CD14-positive monocyte (primary cell): ENCODE data around the gene BCR. TPM values are rescaled to one million over a fixed set of nuclear protein-coding genes. Genes with fewer than 3 reads are reported as not detected.
A peak's percentile ranks its signal among the peaks of the same experiment; 100 is the strongest.

ENCODE experiments used
- DNase-seq, 3 donors: peaks; one replicate each; pipeline ENCODE4 v3.0.0-alpha.2; 2011 to 2022
- H2AFZ ChIP-seq: 2 replicates; pipeline ENCODE4 v1.6.0; 2012; ENCODE audit warnings: mild to moderate bottlenecking, low read depth, low read length, inconsistent platforms; ENCODE audit not compliant: insufficient read depth, poor library complexity, severe bottlenecking
- H3K27ac ChIP-seq, 2 donors: 1 replicate in 1 of 2; 2 replicates in 1 of 2; pipeline ENCODE4 v1.5.1; 2012 to 2013; ENCODE audit warnings: low read length in 2 of 2, control low read depth in 1 of 2, inconsistent platforms in 1 of 2, low read depth in 1 of 2, mild to moderate bottlenecking in 1 of 2
- H3K27me3 ChIP-seq, 2 donors: one replicate each; pipeline versions ENCODE4 v1.6.0 to v1.6.1; 2011 to 2013; ENCODE audit warnings: low read length in 2 of 2; ENCODE audit not compliant: control insufficient read depth in 2 of 2, insufficient read depth in 2 of 2
- H3K36me3 ChIP-seq, 2 donors: replicated peaks in 1 of 2; 1 replicate in 1 of 2; 2 replicates in 1 of 2; pipeline versions ENCODE4 v1.5.1 to v1.6.1; 2012 to 2013; ENCODE audit warnings: low read length in 2 of 2, control low read depth in 1 of 2, inconsistent platforms in 1 of 2, mild to moderate bottlenecking in 1 of 2; ENCODE audit not compliant: insufficient read depth in 2 of 2, control insufficient read depth in 1 of 2
- H3K4me1 ChIP-seq, 2 donors: 1 replicate in 1 of 2; 2 replicates in 1 of 2; pipeline versions ENCODE4 v1.5.1 to v1.6.1; 2012 to 2013; ENCODE audit warnings: low read length in 2 of 2, control low read depth in 1 of 2, inconsistent platforms in 1 of 2, mild to moderate bottlenecking in 1 of 2, moderate library complexity in 1 of 2; ENCODE audit not compliant: insufficient read depth in 2 of 2, control insufficient read depth in 1 of 2
- H3K4me2 ChIP-seq: replicated peaks from 2 replicates; pipeline ENCODE3; 2012; ENCODE audit warnings: low read length, moderate library complexity, mild to moderate bottlenecking; ENCODE audit not compliant: poor library complexity, severe bottlenecking; ENCODE audit errors: extremely low read depth
- H3K4me3 ChIP-seq, 3 experiments: fragments of 200-600 bp in 1 of 3; sonication (generic) in 1 of 3; replicated peaks in 1 of 3; 1 replicate in 2 of 3; 2 replicates in 1 of 3; pipeline ENCODE4 v1.5.1; 2011 to 2013; ENCODE audit warnings: low read length in 3 of 3, mild to moderate bottlenecking in 3 of 3, control low read depth in 2 of 3, low read depth in 2 of 3, inconsistent platforms in 1 of 3, moderate library complexity in 1 of 3
- H3K79me2 ChIP-seq: 2 replicates; pipeline ENCODE4 v1.6.0; 2012; ENCODE audit warnings: mild to moderate bottlenecking, control low read depth, inconsistent platforms, low read length, moderate library complexity; ENCODE audit not compliant: insufficient read depth
- H3K9ac ChIP-seq: 2 replicates; pipeline ENCODE4 v1.6.0; 2017; ENCODE audit warnings: low read length, mild to moderate bottlenecking; ENCODE audit not compliant: insufficient read depth, poor library complexity, severe bottlenecking
- H3K9me3 ChIP-seq, 2 donors: replicated peaks in 1 of 2; 1 replicate in 1 of 2; 2 replicates in 1 of 2; pipeline versions ENCODE4 v1.5.1 to v1.6.1; 2012 to 2013; ENCODE audit warnings: low read length in 2 of 2, control low read depth in 1 of 2; ENCODE audit not compliant: control insufficient read depth in 1 of 2, insufficient read depth in 1 of 2
- H4K20me1 ChIP-seq: 2 replicates; pipeline ENCODE4 v1.6.0; 2012; ENCODE audit warnings: mild to moderate bottlenecking, low read length, control low read depth, moderate library complexity; ENCODE audit not compliant: insufficient read depth
- H3K27ac Mint-ChIP-seq, 7 donors: one replicate each; pipeline ENCODE4 v1.8.0; 2020; ENCODE audit warnings: mild to moderate bottlenecking in 7 of 7, mixed read lengths in 7 of 7, moderate library complexity in 6 of 7, inconsistent platforms in 2 of 7
- H3K27me3 Mint-ChIP-seq, 3 donors: one replicate each; pipeline ENCODE4 v1.8.0; 2021 to 2022; ENCODE audit warnings: low read depth in 3 of 3, mild to moderate bottlenecking in 3 of 3, mixed read lengths in 3 of 3, moderate library complexity in 3 of 3, inconsistent platforms in 1 of 3
- H3K36me3 Mint-ChIP-seq, 2 donors: one replicate each; pipeline ENCODE4 v1.8.0; 2020; ENCODE audit warnings: mixed read lengths in 2 of 2, inconsistent platforms in 1 of 2, mild to moderate bottlenecking in 1 of 2
- H3K4me1 Mint-ChIP-seq: one replicate; pipeline ENCODE4 v1.8.0; 2020; ENCODE audit warnings: mild to moderate bottlenecking, mixed read lengths
- H3K4me3 Mint-ChIP-seq, 2 donors: one replicate each; pipeline ENCODE4 v1.8.0; 2020; ENCODE audit warnings: mild to moderate bottlenecking in 2 of 2, mixed read lengths in 2 of 2, moderate library complexity in 1 of 2
- H3K9me3 Mint-ChIP-seq, 7 donors: one replicate each; pipeline ENCODE4 v1.8.0; 2020 to 2022; ENCODE audit warnings: mixed read lengths in 7 of 7, mild to moderate bottlenecking in 6 of 7, moderate library complexity in 6 of 7, inconsistent platforms in 2 of 7
- WGBS: methylation state at CpG from one replicate; pipeline ENCODE4 v1.1.5; 2013; ENCODE audit warnings: missing lambda C conversion rate; ENCODE audit not compliant: insufficient coverage; 5-methylcytosine and 5-hydroxymethylcytosine counted together
- intact Hi-C, 2 donors: fragments of 100-400 bp; cut with micrococcal nuclease; formaldehyde crosslinking; loops; one replicate each; pipeline versions ENCODE4 v1.15.0 to v1.15.1; 2023
- polyA plus RNA-seq, 3 donors: library from polyadenylated mRNA; depleted of rRNA in 1 of 3; unstranded in 2 of 3; stranded (reverse) in 1 of 3; fragments of 300-500 nt in 2 of 3; fragments of >200 nt in 1 of 3; fragmentation: Illumina TruSeq in 2 of 3; gene quantifications; 1 replicate in 2 of 3; 2 replicates in 1 of 3; pipeline ENCODE4 v1.2.3, GENCODE V29; 2012 to 2021
- TF ChIP-seq, protein P1 (sequence below): fragments of 200-600 bp; IDR thresholded peaks from one replicate; pipeline ENCODE4 v1.8.0; 2022; ENCODE audit warnings: antibody characterized with exemption, mild to moderate bottlenecking

The BCR gene
- polyA plus RNA-seq, 3 donors: 0.97 to 20.9 (median 0.97) TPM

- Mint-ChIP-seq H3K27me3 (peaks cover 0 to 2% (median 0%) of the 10 kb centered on the region in 3 donors), H3K4me1 (peaks cover 17% of the 10 kb centered on the region), H3K36me3 (peaks cover 40 to 65% of the 10 kb centered on the region in 2 donors), H3K27ac (peak overlapping the region in 2 of 7 donors; percentile 15 to 33), H3K4me3 (no peak overlapping the region), H3K9me3 (no peaks in the 10 kb centered on the region)
- no peak overlapping the region for H2AFZ ChIP-seq
- WGBS: 92% methylated on average over 3 of the region's 4 CpGs
- peaks cover 98% of the 10 kb centered on the region for H3K79me2 ChIP-seq
- H3K27me3 ChIP-seq: no peaks in the 10 kb centered on the region
- TF ChIP-seq, protein P1, sequence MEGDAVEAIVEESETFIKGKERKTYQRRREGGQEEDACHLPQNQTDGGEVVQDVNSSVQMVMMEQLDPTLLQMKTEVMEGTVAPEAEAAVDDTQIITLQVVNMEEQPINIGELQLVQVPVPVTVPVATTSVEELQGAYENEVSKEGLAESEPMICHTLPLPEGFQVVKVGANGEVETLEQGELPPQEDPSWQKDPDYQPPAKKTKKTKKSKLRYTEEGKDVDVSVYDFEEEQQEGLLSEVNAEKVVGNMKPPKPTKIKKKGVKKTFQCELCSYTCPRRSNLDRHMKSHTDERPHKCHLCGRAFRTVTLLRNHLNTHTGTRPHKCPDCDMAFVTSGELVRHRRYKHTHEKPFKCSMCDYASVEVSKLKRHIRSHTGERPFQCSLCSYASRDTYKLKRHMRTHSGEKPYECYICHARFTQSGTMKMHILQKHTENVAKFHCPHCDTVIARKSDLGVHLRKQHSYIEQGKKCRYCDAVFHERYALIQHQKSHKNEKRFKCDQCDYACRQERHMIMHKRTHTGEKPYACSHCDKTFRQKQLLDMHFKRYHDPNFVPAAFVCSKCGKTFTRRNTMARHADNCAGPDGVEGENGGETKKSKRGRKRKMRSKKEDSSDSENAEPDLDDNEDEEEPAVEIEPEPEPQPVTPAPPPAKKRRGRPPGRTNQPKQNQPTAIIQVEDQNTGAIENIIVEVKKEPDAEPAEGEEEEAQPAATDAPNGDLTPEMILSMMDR: no peak
- no peak overlapping the region for H3K4me3 ChIP-seq
- H3K36me3 ChIP-seq: peaks cover 12 to 52% of the 10 kb centered on the region in 2 donors
- DNase-seq: no peak
- peaks cover 3% of the 10 kb centered on the region in 2 donors for H3K4me1 ChIP-seq
- H3K27ac ChIP-seq: no peak overlapping the region
- H3K4me2 ChIP-seq: no peak overlapping the region
- intact Hi-C loops: no loop called here
- H3K9me3 ChIP-seq: no peaks in the 10 kb centered on the region
- H3K9ac ChIP-seq: no peak overlapping the region
- peaks cover 60% of the 10 kb centered on the region for H4K20me1 ChIP-seq
These were observed 12.2 kb downstream of the BCR start for GRCh38 chr22:23192558-23192957.

DNA sequence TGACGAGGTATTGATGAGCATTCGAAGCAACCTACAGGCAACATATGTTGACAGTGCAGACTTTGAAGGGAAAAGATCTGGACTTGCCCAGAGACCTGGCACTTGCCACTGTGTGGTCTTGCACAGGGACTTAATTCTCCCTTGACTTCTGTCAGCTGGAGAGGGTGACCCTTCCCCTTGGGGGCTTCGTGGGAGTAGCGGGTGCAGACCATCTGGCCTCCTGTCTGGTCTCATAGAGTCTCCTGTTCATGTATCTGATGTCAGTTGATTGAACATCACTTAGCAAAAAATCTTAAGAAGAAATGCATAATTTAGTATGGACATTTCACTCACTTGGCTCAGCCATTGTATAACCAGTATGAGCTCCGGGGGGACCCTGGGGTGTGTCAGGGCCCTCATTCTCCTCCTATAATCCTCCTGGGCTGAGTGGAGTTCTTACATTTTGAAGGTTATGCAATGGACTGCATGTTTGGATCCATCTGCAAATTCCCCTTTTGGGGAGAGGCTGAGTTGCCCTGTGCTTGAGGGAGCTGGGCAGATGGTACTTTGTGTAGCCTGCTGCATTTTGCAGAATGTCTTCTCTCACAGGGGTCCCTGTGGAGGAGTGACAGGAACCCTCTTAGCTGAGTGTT, 13.0 kb downstream of the BCR start:
- Histone ChIP-seq H3K27me3 (no peaks in the 10 kb centered on the region), H4K20me1 (peaks cover 67% of the 10 kb centered on the region), H3K4me3 (no peak overlapping the region), H3K27ac (no peak overlapping the region), H3K9ac (no peak overlapping the region), H3K4me1 (peaks cover 9 to 11% of the 10 kb centered on the region in 2 donors), H3K9me3 (no peaks in the 10 kb centered on the region), H3K4me2 (no peak overlapping the region), H3K79me2 (peaks cover 98% of the 10 kb centered on the region), H3K36me3 (peaks cover 7 to 49% of the 10 kb centered on the region in 2 donors), H2AFZ (no peak overlapping the region)
- intact Hi-C loops: no loop called here
- Mint-ChIP-seq H3K9me3 (no peaks in the 10 kb centered on the region), H3K4me1 (peaks cover 25% of the 10 kb centered on the region), H3K27ac (no peak overlapping the region), H3K27me3 (peaks cover 0 to 2% (median 0%) of the 10 kb centered on the region in 3 donors), H3K36me3 (peaks cover 35 to 59% of the 10 kb centered on the region in 2 donors), H3K4me3 (no peak overlapping the region)
- no peak for DNase-seq
- WGBS: 100% methylated on average over 2 of the region's 5 CpGs
- TF ChIP-seq, protein P1: no peak
